PC-3 (cell line): ENCODE results near the gene PPP1R16B. TPM values are rescaled to one million over a fixed set of nuclear protein-coding genes. Genes with fewer than 3 reads are reported as not detected.

Experiments
- ATAC-seq: fragments of 200-7000 bp; cut with Tn5 transposase; 2 replicates; pipeline ENCODE4 v1.9.1; 2020; ENCODE audit warnings: mild to moderate bottlenecking, moderate library complexity
- BruUV-seq: library from RNA; stranded (reverse); fragments of 400-500 nt; replicated peaks from 2 replicates; lab custom pipeline; 2021; lab: Mats Ljungman, UMichigan
- CTCF ChIA-PET: fragments of 300-600 bp; sonication (Branson Sonifier 250); formaldehyde crosslinking; loops from one replicate; lab custom pipeline; 2022; ENCODE audit warnings: antibody characterized with exemption; lab: Charles Lee
- POLR2A ChIA-PET: fragments of 300-600 bp; sonication (Branson Sonifier 250); formaldehyde crosslinking; loops from one replicate; lab custom pipeline; 2022; ENCODE audit warnings: antibody characterized with exemption; ENCODE audit not compliant: unreplicated experiment; lab: Charles Lee
- DNase-seq: peaks from one replicate; pipeline ENCODE4 v3.0.0-alpha.2; 2015
- H2AFZ ChIP-seq: fragments of 300-600 bp; sonication (generic); 2 replicates; pipeline ENCODE4 v1.6.0; 2016; ENCODE audit warnings: antibody characterized with exemption, low read length
- H3F3A ChIP-seq: fragments of 300-600 bp; sonication (generic); one replicate; pipeline ENCODE4 v1.6.0; 2017; ENCODE audit warnings: antibody characterized with exemption, low read length, control low read depth, mild to moderate bottlenecking; ENCODE audit not compliant: unreplicated experiment
- H3K27ac ChIP-seq: fragments of 300-600 bp; sonication (generic); 2 replicates; pipeline ENCODE4 v1.5.1; 2016; ENCODE audit warnings: mild to moderate bottlenecking, low read length
- H3K27me3 ChIP-seq: fragments of 300-600 bp; sonication (generic); 2 replicates; pipeline ENCODE4 v1.6.1; 2016; ENCODE audit warnings: low read length, mixed read lengths
- H3K36me3 ChIP-seq: fragments of 300-600 bp; sonication (generic); 2 replicates; pipeline ENCODE4 v1.6.1; 2016; ENCODE audit warnings: low read depth, mixed run types, low read length, mixed read lengths
- H3K4me1 ChIP-seq: fragments of 300-600 bp; sonication (generic); 2 replicates; pipeline ENCODE4 v1.5.1; 2016; ENCODE audit warnings: low read length; ENCODE audit not compliant: insufficient read depth
- H3K4me2 ChIP-seq: fragments of 300-600 bp; sonication (generic); 2 replicates; pipeline ENCODE4 v1.6.0; 2016; ENCODE audit warnings: low read length
- H3K4me3 ChIP-seq: fragments of 300-600 bp; sonication (generic); 2 replicates; pipeline ENCODE4 v1.5.1; 2016; ENCODE audit warnings: mild to moderate bottlenecking, low read length, mixed read lengths
- H3K79me2 ChIP-seq: fragments of 300-600 bp; sonication (generic); 2 replicates; pipeline ENCODE4 v1.6.1; 2017; ENCODE audit warnings: low read length, mixed read lengths
- H3K9ac ChIP-seq: fragments of 300-600 bp; sonication (generic); 2 replicates; pipeline ENCODE4 v1.6.0; 2016; ENCODE audit warnings: mild to moderate bottlenecking, low read length
- H3K9me2 ChIP-seq: fragments of 300-600 bp; sonication (generic); replicated peaks from 2 replicates; pipeline ENCODE4 v1.6.1; 2016; ENCODE audit warnings: mixed run types, low read length, mixed read lengths
- H3K9me3 ChIP-seq: fragments of 300-600 bp; sonication (generic); 2 replicates; pipeline ENCODE4 v1.6.1; 2016; ENCODE audit warnings: low read length, mixed read lengths
- H4K20me1 ChIP-seq: fragments of 300-600 bp; sonication (generic); 2 replicates; pipeline ENCODE4 v1.6.1; 2016; ENCODE audit warnings: low read length, mixed read lengths
- EZH2 ChIP-seq: fragments of 300-600 bp; sonication (generic); IDR thresholded peaks from one replicate; pipeline ENCODE4 v1.6.1; 2017; ENCODE audit warnings: antibody characterized with exemption, mild to moderate bottlenecking, low read length; ENCODE audit not compliant: unreplicated experiment
- EZH2phosphoT487 ChIP-seq: fragments of 300-600 bp; sonication (generic); IDR thresholded peaks from 2 replicates; pipeline ENCODE4 v1.6.1; 2018; ENCODE audit warnings: mild to moderate bottlenecking, antibody characterized with exemption, low read length, borderline replicate concordance
- intact Hi-C: fragments of 100-400 bp; cut with micrococcal nuclease; formaldehyde crosslinking; loops from 2 replicates; pipeline ENCODE4 v1.9.0; 2023
- total RNA-seq: library from RNA; depleted of rRNA; stranded (reverse); fragments of >200 nt; gene quantifications from 2 replicates; pipeline ENCODE4 v1.2.3, GENCODE V29; 2014
- TF ChIP-seq, protein P1 (sequence below): fragments of 300-600 bp; sonication (generic); conservative IDR thresholded peaks from 2 replicates; pipeline ENCODE4 v1.5.1; 2017; ENCODE audit warnings: antibody characterized with exemption, low read depth, mild to moderate bottlenecking, low read length

The PPP1R16B gene
- total RNA-seq, 1 experiment from 2014 or later, result 0.04 TPM

GRCh38 chr20:38870733-38871559 is 65.4 kb downstream of the PPP1R16B start:
- H2AFZ ChIP-seq, result peak overlapping the region; percentile 34; the same call in 1 of the 2 replicates
- BruUV-seq, result no TSS peak

GRCh38 chr20:38871560-38871953 is 66.1 kb downstream of the PPP1R16B start:
- intact Hi-C loops, result no loop called here
- BruUV-seq, result no TSS peak
- Histone ChIP-seq H3F3A (no peaks in the 10 kb centered on the region), H3K36me3 (no peaks in the 10 kb centered on the region), H3K27ac (no peak overlapping the region), H3K79me2 (no peaks in the 10 kb centered on the region), H2AFZ (no peak overlapping the region), H3K4me2 (no peak overlapping the region), H3K9ac (no peak overlapping the region), H3K27me3 (0 out of 2 replicates have a peak, but pooled peaks cover 6% of the 10 kb centered on the region), H3K9me2 (no peaks in the 10 kb centered on the region), H3K4me1 (peaks cover 23% of the 10 kb centered on the region), H3K4me3 (no peak overlapping the region), H4K20me1 (no peaks in the 10 kb centered on the region), H3K9me3 (no peaks in the 10 kb centered on the region)
- ATAC-seq (no peak), DNase-seq (no peak)
- ChIA-PET CTCF (no interaction called here), POLR2A (no interaction called here)
- TF ChIP-seq EZH2phosphoT487 (no peak), EZH2 (no peak)
- TF ChIP-seq, protein P1, sequence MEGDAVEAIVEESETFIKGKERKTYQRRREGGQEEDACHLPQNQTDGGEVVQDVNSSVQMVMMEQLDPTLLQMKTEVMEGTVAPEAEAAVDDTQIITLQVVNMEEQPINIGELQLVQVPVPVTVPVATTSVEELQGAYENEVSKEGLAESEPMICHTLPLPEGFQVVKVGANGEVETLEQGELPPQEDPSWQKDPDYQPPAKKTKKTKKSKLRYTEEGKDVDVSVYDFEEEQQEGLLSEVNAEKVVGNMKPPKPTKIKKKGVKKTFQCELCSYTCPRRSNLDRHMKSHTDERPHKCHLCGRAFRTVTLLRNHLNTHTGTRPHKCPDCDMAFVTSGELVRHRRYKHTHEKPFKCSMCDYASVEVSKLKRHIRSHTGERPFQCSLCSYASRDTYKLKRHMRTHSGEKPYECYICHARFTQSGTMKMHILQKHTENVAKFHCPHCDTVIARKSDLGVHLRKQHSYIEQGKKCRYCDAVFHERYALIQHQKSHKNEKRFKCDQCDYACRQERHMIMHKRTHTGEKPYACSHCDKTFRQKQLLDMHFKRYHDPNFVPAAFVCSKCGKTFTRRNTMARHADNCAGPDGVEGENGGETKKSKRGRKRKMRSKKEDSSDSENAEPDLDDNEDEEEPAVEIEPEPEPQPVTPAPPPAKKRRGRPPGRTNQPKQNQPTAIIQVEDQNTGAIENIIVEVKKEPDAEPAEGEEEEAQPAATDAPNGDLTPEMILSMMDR, result no peak

More at GRCh38 chr20:38870733-38871559, 65.4 kb downstream of the PPP1R16B start:
- intact Hi-C loops, result no loop called here
- no peaks in the 10 kb centered on the region for H3K79me2 ChIP-seq
- no peaks in the 10 kb centered on the region for H3K9me2 ChIP-seq
- no peak overlapping the region for H3K9ac ChIP-seq
- no peaks in the 10 kb centered on the region for H3K36me3 ChIP-seq
- no peaks in the 10 kb centered on the region for H3K9me3 ChIP-seq
- DNase-seq, result peak; percentile 89
- peak overlapping the region; percentile 52 for H3K4me2 ChIP-seq
- CTCF ChIA-PET, result no interaction called here
- peak; percentile 88 for ATAC-seq
- POLR2A ChIA-PET, result no interaction called here
- peaks cover 23% of the 10 kb centered on the region for H3K4me1 ChIP-seq
- peak overlapping the region; percentile 78 for H3K27ac ChIP-seq
- TF ChIP-seq EZH2, result no peak
- no peak for TF ChIP-seq EZH2phosphoT487
- TF ChIP-seq, protein P1, result no peak
- H3K4me3 ChIP-seq, result no peak overlapping the region
- no peaks in the 10 kb centered on the region for H3F3A ChIP-seq
- H3K27me3 ChIP-seq, result no peaks in the 10 kb centered on the region
- H4K20me1 ChIP-seq, result no peaks in the 10 kb centered on the region

- ChIA-PET CTCF (no interaction called here), POLR2A (no interaction called here)
- no peak overlapping the region for H3K9ac ChIP-seq
- peak overlapping the region; percentile 12; the same call in 1 of the 2 replicates for H2AFZ ChIP-seq
- TF ChIP-seq EZH2phosphoT487 (no peak), EZH2 (no peak)
- TF ChIP-seq, protein P1, result no peak
- peaks cover 23% of the 10 kb centered on the region for H3K4me1 ChIP-seq
- intact Hi-C loops, result no loop called here
- BruUV-seq, result no TSS peak
- DNase-seq (peak; percentile 38), ATAC-seq (peak; percentile 21; the same call in 1 of the 2 replicates)
- no peaks in the 10 kb centered on the region for H3K79me2 ChIP-seq
- no peaks in the 10 kb centered on the region for H3K36me3 ChIP-seq
- no peaks in the 10 kb centered on the region for H3K9me2 ChIP-seq
- peaks cover 7% of the 10 kb centered on the region; the same call in 1 of the 2 replicates for H3K27me3 ChIP-seq
- no peaks in the 10 kb centered on the region for H3F3A ChIP-seq
- no peaks in the 10 kb centered on the region for H3K9me3 ChIP-seq
- H4K20me1 ChIP-seq, result no peaks in the 10 kb centered on the region
- H3K4me2 ChIP-seq, result peak overlapping the region; percentile 15
- H3K4me3 ChIP-seq, result no peak overlapping the region
- no peak overlapping the region for H3K27ac ChIP-seq
Measured at GRCh38 chr20:38872036-38872435, 66.5 kb downstream of the PPP1R16B start.
